HCEC 1CT (cell line): Measurements from ENCODE around the gene SPAG4.

Experiments
- DNase-seq: peaks from one replicate; pipeline ENCODE4 v3.0.0-alpha.2; 2017

The SPAG4 gene

GRCh38 chr20:35625584-35626385 is 10.2 kb downstream of the SPAG4 start:
- no peak for DNase-seq

- no peak for DNase-seq
Observed at GRCh38 chr20:35626386-35627001, 10.9 kb downstream of the SPAG4 start.

- no peak for DNase-seq
Observed at GRCh38 chr20:35627121-35627520, 11.5 kb downstream of the SPAG4 start.

- DNase-seq, result peak; percentile 17
Observed at GRCh38 chr20:35629427-35630145, 14.0 kb downstream of the SPAG4 start.

- DNase-seq, result no peak
Observed at GRCh38 chr20:35630636-35631035, 15.0 kb downstream of the SPAG4 start.

- no peak for DNase-seq
Observed at GRCh38 chr20:35632539-35633115, 17.0 kb downstream of the SPAG4 start.

GRCh38 chr20:35635652-35636051 is 20.0 kb downstream of the SPAG4 start:
- DNase-seq, result no peak

- no peak for DNase-seq
Observed at GRCh38 chr20:35636095-35636494, 20.5 kb downstream of the SPAG4 start.

GRCh38 chr20:35637276-35637675 is 21.6 kb downstream of the SPAG4 start:
- DNase-seq, result no peak

GRCh38 chr20:35638751-35639150 is 23.1 kb downstream of the SPAG4 start:
- DNase-seq, result no peak

GRCh38 chr20:35640724-35641123 is 25.1 kb downstream of the SPAG4 start:
- no peak for DNase-seq

GRCh38 chr20:35641743-35642142 is 26.1 kb downstream of the SPAG4 start:
- DNase-seq, result no peak

GRCh38 chr20:35643045-35643444 is 27.4 kb downstream of the SPAG4 start:
- no peak for DNase-seq

GRCh38 chr20:35644806-35645205 is 29.2 kb downstream of the SPAG4 start:
- DNase-seq, result no peak

GRCh38 chr20:35648836-35649235 is 33.2 kb downstream of the SPAG4 start:
- DNase-seq, result no peak

GRCh38 chr20:35650632-35651031 is 35.0 kb downstream of the SPAG4 start:
- DNase-seq, result no peak

- no peak for DNase-seq
Observed at GRCh38 chr20:35651958-35652357, 36.3 kb downstream of the SPAG4 start.

GRCh38 chr20:35652641-35653429 is 37.2 kb downstream of the SPAG4 start:
- DNase-seq, result no peak

GRCh38 chr20:35653430-35653734 is 37.8 kb downstream of the SPAG4 start:
- no peak for DNase-seq

GRCh38 chr20:35653893-35654292 is 38.3 kb downstream of the SPAG4 start:
- DNase-seq, result no peak

GRCh38 chr20:35654415-35654814 is 38.8 kb downstream of the SPAG4 start:
- DNase-seq, result no peak

GRCh38 chr20:35657271-35657670 is 41.6 kb downstream of the SPAG4 start:
- DNase-seq, result no peak
